ENCODE measurements around the gene GLCCI1.
A peak's percentile ranks its signal among the peaks of the same experiment; 100 is the strongest.
"Not testable (repeated sequence)": the region's sequence is repeated elsewhere in the genome, so short reads cannot be mapped to it uniquely, and the experiment has no call there.

The GLCCI1 gene

DNA sequence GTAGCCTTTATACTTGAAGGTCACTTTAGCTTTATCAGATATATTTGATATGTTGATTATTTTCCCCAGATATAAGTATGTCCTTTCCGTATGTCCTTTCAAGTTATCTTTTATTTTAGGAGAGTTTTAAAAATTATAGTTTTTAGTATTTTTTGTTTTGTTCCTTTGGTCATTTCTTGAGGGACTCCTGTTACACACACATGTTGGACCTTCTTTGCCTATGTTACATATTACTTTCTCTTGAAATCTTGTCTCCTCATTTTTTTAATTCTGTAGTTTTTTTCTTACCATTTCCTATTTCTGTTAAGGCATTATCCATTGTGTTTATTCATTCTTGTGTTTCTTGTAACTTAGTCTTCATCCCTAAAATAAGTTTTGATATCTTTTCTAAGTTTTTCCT, 23.9 kb downstream of the GLCCI1 start:
- DNase-seq = no peak

DNA sequence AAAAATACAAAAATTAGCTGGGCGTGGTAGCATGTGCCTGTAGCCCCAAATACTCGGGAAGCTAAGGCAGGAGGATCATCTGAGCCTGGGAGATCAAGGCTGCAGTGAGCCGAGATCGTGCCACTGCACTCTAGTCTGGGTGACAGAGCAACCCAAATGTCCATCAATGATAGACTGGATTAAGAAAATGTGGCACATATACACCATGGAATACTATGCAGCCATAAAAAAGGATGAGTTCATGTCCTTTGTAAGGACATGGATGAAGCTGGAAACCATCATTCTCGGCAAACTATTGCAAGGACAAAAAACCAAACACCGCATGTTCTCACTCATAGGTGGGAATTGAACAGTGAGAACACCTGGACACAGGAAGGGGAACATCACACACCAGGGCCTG, 26.8 kb downstream of the GLCCI1 start:
- DNase-seq = not testable (repeated sequence)

DNA sequence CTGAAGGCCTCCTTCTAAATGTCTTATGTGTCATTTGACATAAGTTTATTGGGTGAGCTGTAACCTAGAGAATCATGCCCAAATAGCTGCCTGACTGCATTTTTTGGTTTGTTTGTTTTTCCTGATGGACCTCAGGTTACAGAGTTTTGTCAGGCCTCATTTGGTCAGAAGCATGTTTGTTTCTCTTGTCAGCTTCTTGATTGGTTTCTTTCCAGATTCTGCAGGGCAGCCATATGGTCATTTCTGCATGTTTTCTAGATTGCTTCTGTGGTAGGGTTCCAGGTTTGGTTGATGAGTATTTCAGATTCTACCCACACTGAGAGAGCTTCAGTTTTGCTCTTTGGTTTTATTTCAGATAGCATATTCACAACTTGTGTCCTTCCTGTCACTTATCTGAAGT, 28.0 kb downstream of the GLCCI1 start:
- no peak for DNase-seq

DNA sequence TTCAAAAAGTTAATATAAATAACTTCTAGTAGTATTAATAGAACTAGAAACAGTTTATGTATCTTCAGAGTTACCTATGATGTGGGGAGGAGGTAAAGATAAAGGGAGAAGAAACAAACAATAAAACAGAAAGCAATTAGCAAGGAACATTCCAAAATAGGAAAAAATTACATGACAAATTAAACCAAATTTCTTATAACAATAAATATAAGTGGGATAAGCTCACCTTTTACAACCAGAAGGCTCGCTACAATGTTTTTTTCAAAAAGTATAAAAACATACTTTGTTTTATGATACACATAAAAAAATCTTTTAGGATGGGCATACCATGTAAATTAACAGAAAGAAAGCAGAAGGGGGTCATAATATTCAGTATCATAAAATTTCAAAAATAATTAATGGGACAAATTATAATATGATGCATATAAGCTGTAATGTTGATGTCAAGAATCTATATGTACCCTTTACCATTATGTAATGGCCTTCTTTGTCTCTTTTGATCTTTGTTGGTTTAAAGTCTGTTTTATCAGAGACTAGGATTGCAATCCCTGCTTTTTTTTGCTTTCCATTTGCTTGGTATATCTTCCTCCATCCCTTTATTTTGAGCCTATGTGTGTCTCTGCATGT, 31.8 kb downstream of the GLCCI1 start:
- no peak for DNase-seq

DNA sequence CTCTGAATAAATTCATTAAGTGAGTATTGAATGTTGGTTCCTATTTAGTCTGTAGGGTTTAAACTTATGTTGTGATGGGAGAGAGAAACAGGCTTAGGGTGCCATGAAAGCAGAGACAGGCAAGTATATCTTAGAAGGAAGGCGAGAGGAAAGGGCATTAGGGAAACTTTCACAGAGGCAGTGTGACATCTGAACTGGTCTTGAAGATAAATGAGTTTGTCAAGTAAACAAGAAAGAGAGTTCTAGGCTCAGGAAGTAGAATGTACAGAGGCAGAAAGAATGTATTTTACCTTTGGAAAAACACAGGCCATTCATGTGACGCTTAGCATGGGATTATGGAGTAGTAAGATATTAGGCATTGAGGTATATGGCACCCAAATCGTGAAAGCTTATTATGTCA, 34.5 kb downstream of the GLCCI1 start:
- no peak for DNase-seq

DNA sequence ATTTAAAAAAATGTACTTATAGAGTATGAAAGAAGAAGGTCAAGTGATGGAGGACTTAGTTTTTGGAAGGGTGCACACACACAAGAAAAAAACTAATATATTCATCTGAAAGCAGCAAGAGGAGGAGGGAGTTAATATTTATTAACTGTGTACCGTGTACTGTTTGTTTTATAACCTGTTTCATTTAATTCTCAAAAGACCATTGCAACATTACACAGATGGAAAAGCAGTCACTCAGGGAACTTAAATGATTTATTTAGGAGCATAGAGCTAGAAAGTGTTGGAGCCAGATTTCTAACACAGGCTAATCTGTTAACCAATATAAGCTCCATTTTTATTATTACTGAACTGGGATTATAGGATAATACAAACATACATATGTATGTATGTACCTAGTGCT, 36.7 kb downstream of the GLCCI1 start:
- no peak for DNase-seq

DNA sequence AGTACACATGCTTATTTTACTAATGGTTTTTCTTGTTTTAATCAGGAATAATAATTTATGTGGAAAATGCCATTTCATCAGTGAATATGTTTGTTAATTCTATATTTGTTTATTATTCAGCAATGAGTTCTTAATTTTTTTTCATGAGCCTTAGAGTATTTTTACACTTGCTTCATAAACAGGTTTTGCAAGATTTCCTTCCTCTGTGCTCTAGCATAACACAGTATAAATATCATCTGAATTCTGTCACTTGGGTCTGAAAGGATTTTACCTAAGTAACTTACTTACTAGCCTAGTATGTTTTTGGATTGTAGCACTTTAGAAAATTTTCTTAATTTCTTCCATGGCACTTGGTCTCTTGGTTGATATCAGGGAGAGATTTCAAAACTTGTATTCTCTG, 45.8 kb downstream of the GLCCI1 start:
- no peak for DNase-seq

DNA sequence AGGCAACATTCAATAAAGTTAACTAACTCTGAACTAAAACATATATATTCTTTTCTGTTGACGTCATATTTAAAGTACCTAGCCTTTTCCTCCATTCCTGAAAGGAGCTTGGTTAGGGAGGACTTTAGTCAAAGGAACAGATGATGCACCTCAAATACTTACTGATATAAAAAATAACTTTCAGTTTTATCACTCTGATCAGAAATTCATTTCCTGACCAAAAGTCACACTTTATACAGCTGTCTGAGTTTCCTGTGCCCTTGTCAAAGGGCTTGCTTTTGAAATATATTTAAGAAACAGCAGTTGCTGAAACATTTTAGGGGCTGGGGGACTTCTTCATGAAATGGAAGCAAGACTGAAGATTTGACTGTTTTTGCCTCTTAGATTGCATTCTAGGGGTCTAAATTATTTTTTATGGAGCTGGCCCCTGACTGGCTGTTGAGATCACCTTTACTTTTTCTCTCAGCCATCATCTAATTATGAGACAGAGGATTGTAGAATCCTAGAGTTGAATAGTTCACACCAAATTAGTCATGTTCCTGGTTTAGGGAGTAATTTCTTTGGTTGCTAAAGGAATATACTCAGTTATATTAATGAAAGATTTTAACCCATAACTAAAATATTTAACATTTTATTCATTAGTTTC, 46.6 kb downstream of the GLCCI1 start:
- DNase-seq = no peak

DNA sequence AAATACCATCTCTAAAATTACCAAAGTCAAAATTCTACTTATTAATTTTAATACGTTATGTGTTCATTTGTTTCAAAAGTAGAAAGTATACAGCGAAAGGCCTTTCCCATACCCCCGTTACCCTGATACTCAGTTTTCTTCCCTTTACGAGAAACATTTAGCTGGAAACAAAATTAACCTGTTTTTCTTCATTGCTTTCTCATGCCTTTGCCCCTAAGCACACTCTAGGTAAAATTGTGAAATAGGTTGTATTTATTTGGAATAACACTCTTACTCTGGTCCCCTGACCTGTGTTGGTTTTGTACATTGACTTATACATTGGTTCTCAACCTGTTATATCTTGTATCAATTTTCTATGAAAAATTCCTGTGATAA, 47.1 kb downstream of the GLCCI1 start:
- no peak for DNase-seq

DNA sequence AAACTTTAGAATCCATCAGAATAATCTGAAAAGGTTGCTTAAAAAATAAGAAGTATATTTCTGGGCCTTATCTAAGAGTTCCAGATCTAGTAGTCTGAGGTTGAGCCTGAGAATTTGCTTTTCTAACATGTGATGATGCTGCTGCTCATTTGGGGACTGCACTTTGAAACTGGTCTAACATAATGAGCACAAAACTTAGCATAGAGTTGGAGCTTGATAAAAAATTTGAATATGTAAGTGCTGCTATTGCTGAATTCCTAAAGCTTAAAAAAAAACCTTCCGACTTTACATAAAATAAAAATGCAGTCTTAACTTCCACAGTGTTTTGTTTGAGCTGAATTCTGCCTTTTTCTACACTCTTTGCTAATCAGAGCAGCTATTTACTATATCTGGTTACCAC, 48.8 kb downstream of the GLCCI1 start:
- DNase-seq = no peak

DNA sequence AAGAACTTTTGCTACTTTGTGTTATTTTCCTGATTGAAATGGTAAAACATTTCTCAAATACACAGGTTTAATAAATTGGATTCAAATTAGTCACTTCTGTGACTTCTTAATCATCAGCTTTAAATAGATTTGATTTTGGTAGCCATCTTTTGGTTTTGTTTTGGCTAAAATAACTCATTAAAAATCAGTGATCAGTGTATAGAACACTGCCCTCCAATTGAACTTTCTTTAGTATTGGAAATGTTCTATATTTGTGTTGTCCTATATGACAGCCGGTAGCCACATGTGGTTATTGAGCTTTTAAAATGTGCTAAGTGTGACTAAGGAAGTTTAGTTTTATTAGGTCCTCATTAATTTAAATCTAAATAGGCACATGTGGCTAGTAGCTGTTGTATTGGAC, 50.4 kb downstream of the GLCCI1 start:
- DNase-seq = no peak

DNA sequence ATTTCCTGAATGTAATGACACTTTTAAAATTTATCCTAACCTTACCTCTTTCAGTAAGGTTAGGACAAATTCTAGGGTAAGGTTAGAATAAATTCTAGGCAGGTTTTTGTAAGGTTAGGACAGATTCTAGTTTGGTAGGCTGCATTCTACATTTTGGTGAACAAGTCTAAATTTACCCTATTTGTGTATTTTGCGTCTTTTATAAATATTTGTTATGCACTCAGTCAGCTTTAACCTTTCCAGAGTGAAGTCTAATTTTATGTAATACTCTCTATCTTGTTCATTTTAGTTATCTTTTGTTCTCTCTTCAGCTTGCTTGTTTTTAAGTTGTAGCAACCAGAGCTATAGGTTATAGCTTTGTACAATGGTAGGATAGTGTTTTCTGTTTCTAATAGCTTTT, 54.0 kb downstream of the GLCCI1 start:
- DNase-seq = no peak

DNA sequence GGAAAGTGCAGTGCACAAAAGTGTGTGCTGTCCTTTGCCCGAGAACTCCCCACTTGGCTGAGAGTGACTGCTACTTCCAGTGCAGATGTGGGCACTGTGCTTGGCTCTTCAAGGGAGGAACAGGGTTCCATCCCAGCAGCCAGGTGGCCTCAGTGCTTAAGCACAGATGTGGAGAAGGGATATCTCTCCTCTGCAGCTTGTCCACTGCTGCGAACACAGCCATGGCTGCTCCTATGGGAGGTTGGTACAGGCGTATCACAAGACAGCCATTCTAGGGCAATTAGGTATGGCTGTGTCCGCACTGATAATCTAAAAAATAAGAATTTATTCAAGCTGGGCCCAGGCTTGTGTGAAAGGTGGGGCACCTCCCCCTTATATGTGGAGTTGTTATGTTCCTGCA, 66.6 kb downstream of the GLCCI1 start:
- no peak for DNase-seq

DNA sequence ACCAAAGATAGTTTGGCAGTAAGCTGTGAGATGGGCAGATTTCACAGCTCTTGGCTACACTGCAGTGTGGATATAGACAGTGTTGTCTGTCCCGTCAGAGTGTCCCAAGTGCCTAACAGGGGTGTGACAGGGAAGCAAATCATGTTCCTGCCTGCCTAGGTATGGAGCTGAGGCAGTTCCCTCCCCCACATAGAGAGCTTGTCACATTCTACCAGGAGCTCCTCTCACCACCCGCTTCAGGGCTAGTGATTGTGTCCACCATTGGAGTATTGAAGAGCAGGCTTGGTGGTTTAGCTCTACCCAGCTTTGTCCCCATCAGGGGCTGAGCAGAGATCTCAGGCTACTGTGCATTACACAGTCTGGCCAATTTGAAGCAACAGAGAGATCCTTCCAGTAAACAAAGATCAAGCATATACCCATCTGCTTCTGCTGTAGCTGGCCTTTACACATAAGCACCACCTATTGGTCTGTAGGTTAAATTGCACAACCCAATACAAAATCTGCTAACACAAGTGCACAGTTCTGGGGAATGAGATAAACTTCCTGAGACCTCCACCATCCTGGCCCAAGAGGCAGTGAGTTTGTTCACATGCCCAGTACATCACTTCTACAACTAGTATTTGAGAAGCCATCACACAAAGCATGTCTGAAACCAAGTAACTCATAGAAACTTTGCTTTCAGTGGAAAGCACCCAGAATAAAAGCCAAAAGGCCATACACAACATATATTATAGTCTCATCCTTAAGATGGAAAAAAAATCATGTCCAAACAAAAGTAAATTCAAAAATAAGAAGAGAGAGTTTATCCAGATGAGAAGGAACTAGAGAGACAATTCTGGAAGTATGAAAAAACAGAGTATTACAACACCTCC, 67.3 kb downstream of the GLCCI1 start:
- peak; percentile 5 for DNase-seq

DNA sequence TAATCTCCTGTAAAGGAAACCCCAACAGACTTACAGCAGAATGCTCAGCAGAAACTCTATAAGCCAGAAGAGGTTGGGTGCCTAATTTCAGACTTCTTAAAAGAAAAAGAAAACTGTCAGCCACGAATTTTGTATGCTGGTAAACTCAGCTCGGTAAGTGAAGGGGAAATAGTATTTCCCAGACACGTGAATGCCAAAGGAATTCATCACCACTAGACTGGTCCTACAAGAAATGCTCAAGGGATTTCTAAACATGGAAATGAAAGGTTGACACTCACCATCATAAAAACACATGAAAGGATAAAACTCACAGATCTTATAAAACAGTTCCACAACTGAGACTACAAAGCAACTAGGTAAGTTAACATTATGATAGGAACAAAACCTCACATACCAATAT, 68.6 kb downstream of the GLCCI1 start:
- DNase-seq = no peak

DNA sequence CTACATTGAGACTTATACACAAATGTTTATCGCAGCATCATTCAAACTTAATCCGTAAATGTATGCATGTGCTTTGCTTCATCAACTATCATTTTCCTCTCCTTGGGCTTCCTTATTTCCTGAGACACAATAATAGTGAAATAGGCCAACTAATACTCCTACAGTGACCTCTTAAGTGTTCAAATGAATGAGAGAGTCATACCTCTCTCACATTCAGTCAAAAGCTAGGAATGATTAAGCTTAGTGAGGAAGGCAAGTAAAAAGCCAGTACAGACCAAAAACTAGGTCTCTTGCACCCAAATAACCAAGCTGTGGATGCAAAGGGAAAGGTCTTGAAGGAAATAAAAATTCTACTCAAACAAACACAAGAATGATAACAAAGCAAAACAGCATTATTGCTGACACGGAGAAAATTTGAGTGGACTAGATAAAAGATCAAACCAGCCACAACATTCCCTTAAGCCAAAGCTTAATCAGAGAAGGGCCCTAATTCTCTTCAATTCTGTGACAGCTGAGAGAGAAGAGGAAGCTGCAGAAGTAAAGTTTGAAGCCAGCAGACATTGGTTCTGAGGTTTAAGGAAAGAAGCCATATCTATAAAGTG, 72.3 kb downstream of the GLCCI1 start:
- DNase-seq = no peak

DNA sequence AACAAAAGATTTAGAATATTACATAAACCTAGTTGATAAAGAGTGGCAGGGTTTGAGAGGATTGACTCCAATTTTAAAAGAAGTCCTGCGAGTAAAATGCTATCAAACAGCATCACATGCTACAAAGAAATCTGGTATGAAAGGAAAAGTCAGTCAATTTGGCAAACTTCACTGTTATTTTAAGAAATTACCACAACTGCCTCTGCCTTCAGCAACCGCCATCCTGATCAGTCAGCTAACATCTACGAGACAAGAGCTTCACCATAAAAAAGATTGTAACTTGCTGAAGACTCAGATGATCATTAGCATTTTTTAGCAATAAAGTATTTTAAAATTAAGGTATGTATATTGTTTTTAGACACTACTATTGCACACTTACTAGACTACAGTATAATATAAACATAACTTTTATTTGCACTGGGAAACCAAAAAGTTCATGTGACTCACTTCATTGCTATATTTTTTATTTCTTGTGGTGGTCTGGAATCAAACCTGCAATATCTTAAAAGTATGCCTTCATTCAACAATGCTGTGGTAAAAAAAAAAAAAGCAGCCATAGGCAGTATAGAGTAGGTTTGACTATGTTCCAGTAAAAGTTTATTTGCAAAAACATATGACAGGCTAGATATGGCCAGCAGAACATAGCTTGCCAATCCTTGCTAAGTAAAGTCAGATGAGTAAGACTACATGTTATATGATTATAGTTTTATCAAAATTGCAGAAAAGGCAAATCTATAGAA, 74.4 kb downstream of the GLCCI1 start:
- no peak for DNase-seq

DNA sequence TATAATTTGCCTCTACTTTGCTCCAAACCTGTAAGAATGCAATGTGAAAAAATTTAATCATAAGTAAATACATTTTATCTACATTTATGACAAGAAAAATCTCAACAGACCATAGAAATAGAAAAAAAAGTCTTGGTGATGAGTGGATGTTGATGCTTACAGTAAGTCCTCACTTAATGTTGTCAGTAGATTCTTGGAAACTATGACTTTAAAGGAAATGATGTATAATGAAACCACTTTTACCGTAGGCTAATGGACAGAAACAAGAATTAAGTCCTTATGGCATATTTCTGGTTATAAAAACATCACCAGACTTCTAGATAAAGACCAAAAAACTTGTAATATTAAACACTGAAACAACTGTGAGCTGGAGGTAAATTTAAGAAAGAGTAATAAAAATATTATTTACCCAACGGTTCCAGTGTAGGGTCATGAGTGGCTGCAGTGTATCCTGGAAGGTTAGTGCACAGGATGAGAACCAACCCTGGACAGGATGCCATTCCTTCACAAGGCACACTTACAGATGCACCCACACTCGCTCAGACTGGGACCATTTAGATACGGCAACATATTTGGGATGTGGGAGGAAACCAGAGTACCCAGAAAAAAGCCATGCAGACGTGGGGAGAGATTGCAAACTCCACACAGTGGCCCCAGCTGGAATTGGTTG, 76.3 kb downstream of the GLCCI1 start:
- no peak for DNase-seq

DNA sequence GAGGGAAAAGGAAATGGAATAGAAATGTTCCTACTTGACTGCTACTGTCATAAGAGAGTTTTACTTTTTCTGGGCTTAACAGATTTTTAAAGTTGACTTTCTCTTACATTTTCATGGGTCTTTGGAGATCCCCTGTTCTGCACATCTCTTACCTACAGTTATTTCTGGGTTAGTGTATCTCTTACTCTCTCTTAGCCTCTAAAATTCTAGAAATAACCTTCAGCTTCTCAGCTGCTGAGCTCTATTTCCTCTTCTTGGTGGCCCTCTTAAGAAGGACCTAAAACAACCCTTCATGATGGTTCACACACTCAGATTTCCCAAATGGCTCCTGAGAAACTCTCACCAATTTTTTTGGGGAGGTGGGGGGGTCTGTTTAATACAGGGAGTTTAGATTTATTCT, 79.5 kb downstream of the GLCCI1 start:
- not testable (repeated sequence) for DNase-seq

DNA sequence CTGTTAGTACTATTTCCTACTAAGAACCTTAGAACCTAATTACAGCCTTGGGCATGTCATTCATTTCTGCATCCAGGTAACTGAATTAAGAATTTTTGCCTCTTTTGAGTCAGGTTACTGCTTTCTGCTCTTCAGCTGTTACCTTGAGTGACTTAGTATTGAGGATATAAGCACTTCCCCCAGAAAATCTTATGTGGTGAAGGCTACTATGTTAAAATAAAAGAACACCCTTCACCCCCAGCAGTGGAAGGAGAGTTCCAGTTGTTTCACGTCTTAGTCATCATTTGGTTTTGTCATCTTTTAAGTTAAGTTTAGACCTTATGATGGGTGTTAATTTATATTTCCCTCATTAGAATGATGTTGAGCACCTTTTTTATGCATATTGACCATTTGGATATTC, 82.8 kb downstream of the GLCCI1 start:
- DNase-seq = no peak

DNA sequence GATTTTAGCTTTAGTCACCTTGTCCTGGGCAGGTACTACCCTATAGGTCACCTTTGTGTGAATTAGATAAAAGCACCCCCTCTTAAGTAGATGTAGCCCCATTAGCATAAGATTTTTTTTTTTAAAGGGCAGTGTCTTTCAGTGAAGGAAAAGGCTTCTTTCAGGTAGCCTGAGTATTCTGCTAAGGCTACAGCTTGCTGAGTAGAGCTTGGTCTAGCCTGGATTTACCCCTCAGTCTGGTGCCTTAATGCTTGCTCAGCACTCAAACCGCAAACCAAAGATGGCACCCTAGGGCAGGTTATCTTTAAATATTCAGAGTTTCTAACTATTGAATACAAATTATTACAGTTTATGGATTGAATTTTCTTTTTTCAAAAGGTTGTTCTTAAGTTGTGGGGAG, 83.4 kb downstream of the GLCCI1 start:
- no peak for DNase-seq

DNA sequence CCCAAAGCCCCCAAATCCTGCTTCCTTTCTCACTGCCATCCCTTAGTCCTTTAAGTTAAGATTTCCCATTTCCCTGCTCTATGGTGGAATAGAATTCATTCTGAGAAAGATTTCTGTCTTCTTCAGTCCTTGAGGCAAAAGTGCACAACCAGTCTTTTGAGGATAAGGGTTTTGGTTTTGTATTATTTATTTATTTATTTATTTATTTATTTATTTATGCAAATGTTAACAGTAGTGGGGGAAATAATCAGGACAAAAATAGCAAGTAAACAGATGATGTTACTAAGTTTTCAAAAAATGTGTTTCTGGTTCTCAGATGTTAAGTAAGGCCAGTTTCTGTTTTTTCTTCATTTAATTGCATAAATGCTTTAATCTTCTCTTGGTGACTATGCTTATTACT, 84.2 kb downstream of the GLCCI1 start:
- DNase-seq = no peak

DNA sequence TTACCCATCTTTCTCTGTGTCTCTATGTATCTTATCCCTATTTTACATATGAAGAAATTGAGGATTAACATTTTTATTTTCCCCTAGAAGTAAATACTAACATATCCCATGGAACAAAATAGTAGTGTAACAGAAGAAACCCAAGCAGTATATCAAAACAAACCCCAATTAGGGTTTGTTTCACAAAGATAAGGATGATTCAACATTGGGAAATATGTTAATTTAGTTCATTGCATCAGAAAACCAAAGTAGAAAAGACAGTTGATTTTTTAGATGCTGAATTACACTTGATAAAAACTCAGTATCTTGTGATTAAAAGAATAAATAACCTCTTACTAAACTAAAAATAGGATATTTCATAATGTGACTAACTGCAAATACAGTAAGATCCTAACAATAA, 87.8 kb downstream of the GLCCI1 start:
- DNase-seq = no peak
